GM12872 (cell line): Measurements from ENCODE around the gene ITGB2.

Experiments
- CTCF ChIP-seq: IDR thresholded peaks from 3 replicates; pipeline ENCODE4 v1.5.1; 2011; ENCODE audit warnings: low read depth, mild to moderate bottlenecking, low read length, moderate library complexity; ENCODE audit not compliant: insufficient read depth

Gene ITGB2

GRCh38 chr21:44900559-44901251 is 20.0 kb downstream of the ITGB2 start:
- TF ChIP-seq CTCF = no peak

GRCh38 chr21:44899768-44900558 is 20.7 kb downstream of the ITGB2 start:
- no peak for TF ChIP-seq CTCF

GRCh38 chr21:44898851-44899767 is 21.6 kb downstream of the ITGB2 start:
- TF ChIP-seq CTCF = no peak

GRCh38 chr21:44898011-44898488 is 22.6 kb downstream of the ITGB2 start:
- TF ChIP-seq CTCF = no peak

GRCh38 chr21:44897326-44898010 is 23.2 kb downstream of the ITGB2 start:
- no peak for TF ChIP-seq CTCF

GRCh38 chr21:44896561-44897286 is 24.0 kb downstream of the ITGB2 start:
- TF ChIP-seq CTCF = no peak
